ENCODE results near the gene NCOA7.
A peak's percentile ranks its signal among the peaks of the same experiment; 100 is the strongest.

NCOA7 gene

GRCh38 chr6:125812394-125813292, 21.9 kb downstream of the NCOA7 start:
- in situ Hi-C loops (cut with HindIII; ENCODE audit: low pct_unique_long_range_greater_than_20kb, low sequenced_read_pairs), result no loop called here
- DNase-seq (ENCODE audit: low read depth in 1 of 2, low spot score in 1 of 2), result no peak
- no peak for TF ChIP-seq JUND (IDR thresholded peaks at IDR 0.05; ENCODE audit: low read depth)

DNA sequence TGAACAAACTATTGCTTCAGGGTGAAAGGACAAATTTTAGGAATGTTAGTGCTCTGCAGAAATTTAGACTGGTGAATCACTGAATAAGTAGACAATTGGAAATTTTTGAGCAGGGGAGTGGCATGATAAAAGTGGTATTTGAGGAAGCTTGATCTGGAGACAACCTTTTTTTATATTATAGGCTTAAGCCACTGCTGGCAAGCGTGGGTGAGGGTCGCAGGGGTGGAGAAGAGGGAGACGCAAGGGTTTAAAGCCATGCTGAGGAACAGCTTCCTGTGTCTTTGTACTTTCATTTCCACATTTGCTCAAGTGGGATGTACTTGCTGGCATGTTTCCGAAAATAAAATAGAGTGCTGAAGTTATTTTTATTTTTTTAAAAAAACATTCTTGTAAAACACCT, 23.7 kb downstream of the NCOA7 start:
- no peak for DNase-seq (ENCODE audit: low read depth in 1 of 2, low spot score in 1 of 2)
- in situ Hi-C loops (cut with HindIII; ENCODE audit: low pct_unique_long_range_greater_than_20kb, low sequenced_read_pairs), result no loop called here
- TF ChIP-seq JUND (IDR thresholded peaks at IDR 0.05; ENCODE audit: low read depth), result no peak

- in situ Hi-C loops (cut with HindIII; ENCODE audit: low pct_unique_long_range_greater_than_20kb, low sequenced_read_pairs), result no loop called here
- DNase-seq (ENCODE audit: low read depth in 1 of 2, low spot score in 1 of 2), result no peak
- TF ChIP-seq JUND (IDR thresholded peaks at IDR 0.05; ENCODE audit: low read depth), result no peak
Measured at GRCh38 chr6:125815080-125815910, 24.5 kb downstream of the NCOA7 start.

DNA sequence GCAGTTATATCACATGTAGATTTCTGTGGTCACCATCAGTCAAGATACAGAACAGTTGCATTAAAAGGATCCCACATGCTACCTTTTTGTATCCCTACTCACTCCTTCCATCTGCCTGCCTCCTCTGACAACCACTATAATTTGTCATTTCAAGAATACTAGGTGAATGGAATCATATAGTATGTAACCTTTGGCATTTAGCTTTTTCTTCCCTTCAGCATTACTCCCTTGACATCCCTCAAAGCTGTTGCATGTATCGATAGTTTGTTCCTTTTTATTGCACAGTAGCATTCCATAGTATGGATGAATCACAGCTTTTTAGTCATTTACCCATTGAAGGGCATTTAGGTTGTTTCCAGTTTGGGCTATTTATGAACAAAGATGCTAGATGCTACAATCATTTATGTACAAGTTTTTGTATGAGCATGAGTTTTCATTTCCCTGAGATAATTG, 26.1 kb downstream of the NCOA7 start:
- no peak for DNase-seq (ENCODE audit: low read depth in 1 of 2, low spot score in 1 of 2)
- in situ Hi-C loops (cut with HindIII; ENCODE audit: low pct_unique_long_range_greater_than_20kb, low sequenced_read_pairs), result no loop called here
- TF ChIP-seq JUND (IDR thresholded peaks at IDR 0.05; ENCODE audit: low read depth), result no peak

DNA sequence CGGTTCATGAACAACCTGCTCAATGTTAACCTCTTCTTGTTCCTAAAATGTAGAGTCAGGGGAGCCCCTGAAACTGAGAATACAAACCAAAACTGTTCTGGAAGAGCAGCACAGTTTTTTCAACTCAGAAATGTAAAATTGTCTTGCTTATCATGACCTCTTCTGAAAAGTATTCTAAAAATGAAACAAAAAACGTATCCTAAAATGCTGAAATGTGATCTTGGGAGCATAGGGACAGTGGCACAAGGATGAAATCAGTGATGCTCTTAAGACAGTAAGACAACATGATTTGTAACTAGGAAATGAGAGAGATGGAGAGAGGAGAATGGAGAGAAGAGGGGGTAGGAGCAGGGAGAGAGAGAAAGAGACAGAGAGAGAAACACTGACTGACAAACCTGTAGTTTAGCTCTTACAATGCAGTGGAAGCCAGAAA, 27.5 kb downstream of the NCOA7 start:
- TF ChIP-seq JUND (IDR thresholded peaks at IDR 0.05; ENCODE audit: low read depth), result no peak
- DNase-seq (ENCODE audit: low read depth in 1 of 2, low spot score in 1 of 2), result no peak
- in situ Hi-C loops (cut with HindIII; ENCODE audit: low pct_unique_long_range_greater_than_20kb, low sequenced_read_pairs), result no loop called here

DNA sequence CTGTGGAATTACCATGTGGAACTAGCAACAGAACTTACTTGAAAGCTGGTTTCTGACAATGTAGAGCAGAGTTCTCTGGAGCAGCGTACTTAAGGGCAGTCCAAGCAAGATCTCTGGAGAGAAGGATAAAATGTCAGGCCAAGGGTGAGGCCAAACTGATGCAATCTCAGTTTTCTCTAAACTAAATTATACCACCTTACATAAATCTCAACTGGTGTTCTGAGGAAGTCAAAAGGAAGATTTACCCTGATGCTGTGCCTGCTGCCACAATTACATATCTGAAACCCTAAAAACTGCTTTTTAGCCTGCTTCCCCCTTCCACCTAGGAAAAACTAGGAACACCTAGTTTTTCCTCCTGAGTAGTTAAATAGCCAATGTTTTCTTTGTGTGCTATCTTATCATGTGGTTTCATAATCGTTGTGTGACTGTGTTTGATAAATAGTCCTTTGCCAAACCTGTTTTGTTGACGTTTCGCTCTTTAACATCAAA, 28.1 kb downstream of the NCOA7 start:
- in situ Hi-C loops (cut with HindIII; ENCODE audit: low pct_unique_long_range_greater_than_20kb, low sequenced_read_pairs), result no loop called here
- no peak for TF ChIP-seq JUND (IDR thresholded peaks at IDR 0.05; ENCODE audit: low read depth)
- DNase-seq (ENCODE audit: low read depth in 1 of 2, low spot score in 1 of 2), result no peak

DNA sequence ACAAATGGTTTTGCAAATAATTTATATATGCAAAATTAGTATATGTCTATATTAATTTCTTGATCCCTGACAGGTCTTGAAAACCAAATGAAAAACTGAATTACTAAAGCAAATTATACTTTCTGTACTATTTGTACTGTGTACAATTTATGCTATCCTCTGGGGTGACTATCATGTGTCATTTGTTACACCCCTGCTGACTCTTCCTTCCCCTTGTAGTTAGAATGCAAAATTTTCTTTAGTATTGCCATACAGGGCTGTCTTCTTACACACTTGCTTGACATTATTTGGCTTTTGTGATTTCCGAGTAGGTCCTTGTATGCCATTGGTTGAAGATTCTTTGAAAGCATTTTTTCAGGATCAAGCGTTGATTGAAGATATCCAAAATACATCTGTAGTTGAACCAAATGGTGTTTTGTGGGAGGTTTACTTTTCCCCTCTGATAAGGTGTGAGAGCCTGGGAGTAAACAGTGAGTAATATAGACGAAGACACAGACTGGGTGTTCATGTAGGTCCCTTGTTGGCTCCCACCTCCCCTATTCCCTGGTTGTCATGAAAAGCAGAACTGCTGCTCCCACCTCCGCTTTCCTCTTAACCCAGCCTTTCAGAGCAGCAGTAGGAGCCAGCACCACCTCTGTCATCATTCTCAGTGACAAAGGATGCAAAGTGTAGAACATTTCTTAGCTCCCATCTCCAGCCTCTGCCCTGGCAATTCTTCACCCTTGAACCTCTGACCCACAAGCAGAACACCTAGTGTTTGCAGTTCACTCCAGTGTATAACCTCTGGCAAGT, 29.0 kb downstream of the NCOA7 start:
- DNase-seq (ENCODE audit: low read depth in 1 of 2, low spot score in 1 of 2), result no peak
- no peak for TF ChIP-seq JUND (IDR thresholded peaks at IDR 0.05; ENCODE audit: low read depth)
- in situ Hi-C loops (cut with HindIII; ENCODE audit: low pct_unique_long_range_greater_than_20kb, low sequenced_read_pairs), result no loop called here

- in situ Hi-C loops (cut with HindIII; ENCODE audit: low pct_unique_long_range_greater_than_20kb, low sequenced_read_pairs), result no loop called here
- no peak for TF ChIP-seq JUND (IDR thresholded peaks at IDR 0.05; ENCODE audit: low read depth)
- peak in 1 of 2 experiments; percentile 2 for DNase-seq (ENCODE audit: low read depth in 1 of 2, low spot score in 1 of 2)
Measured at GRCh38 chr6:125821825-125822281, 31.1 kb downstream of the NCOA7 start.

DNA sequence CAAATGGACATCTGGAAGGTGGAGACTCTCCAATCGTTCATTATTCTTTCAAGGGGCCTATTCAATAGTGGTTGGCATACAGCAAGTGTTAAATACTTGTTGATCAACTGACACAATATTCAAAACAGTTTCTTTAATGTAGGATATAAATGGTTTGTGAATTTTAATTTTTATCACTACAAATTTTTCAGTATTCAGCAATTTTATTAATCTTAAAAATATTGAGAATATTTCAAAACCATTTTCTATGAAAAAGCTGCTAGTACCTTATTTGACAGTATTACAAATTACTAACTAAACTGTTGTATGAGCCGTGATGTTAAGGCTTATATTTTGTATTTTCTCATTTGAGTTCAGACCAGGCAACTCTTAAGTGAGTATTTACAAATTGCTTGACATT, 32.4 kb downstream of the NCOA7 start:
- in situ Hi-C loops (cut with HindIII; ENCODE audit: low pct_unique_long_range_greater_than_20kb, low sequenced_read_pairs), result no loop called here
- no peak for DNase-seq (ENCODE audit: low read depth in 1 of 2, low spot score in 1 of 2)
- TF ChIP-seq JUND (IDR thresholded peaks at IDR 0.05; ENCODE audit: low read depth), result no peak

DNA sequence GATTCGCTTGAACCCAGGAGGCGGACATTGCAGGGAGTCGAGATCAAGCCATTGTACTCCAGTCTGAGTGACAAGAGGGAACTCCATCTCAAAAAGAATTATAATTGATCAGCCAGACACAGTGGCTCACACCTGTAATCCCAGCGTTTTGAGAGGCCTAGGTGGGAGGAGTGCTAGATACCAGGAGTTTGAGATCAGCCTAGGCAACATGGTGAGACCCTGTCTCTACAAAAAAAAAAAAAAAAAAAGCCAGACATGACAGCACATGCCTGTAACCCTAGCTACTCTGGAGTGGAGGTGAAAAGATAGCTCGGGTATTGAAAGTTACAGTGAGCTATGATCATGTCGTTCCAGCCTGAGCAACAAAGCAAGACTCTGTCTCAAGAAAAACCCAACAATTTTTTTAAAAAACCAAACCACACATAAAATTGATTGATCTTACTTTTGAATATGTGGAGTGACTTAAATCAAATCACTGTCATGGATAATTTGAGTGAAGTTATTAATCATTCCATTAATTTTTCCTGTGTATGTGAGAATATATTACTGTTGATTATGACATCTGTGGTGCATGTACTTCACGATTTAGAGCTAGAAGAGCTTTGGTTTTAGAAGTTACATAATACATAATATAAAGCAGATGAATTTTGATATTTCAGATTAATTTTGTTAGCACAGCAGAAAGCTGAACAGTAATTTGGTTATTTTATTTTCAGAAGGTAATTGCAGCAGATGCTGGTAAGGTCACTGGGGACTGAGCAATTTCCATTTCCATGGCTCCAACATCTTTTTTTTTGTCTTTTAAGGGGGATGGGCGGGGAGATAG, 34.4 kb downstream of the NCOA7 start:
- no peak for TF ChIP-seq JUND (IDR thresholded peaks at IDR 0.05; ENCODE audit: low read depth)
- in situ Hi-C loops (cut with HindIII; ENCODE audit: low pct_unique_long_range_greater_than_20kb, low sequenced_read_pairs), result no loop called here
- no peak for DNase-seq (ENCODE audit: low read depth in 1 of 2, low spot score in 1 of 2)

DNA sequence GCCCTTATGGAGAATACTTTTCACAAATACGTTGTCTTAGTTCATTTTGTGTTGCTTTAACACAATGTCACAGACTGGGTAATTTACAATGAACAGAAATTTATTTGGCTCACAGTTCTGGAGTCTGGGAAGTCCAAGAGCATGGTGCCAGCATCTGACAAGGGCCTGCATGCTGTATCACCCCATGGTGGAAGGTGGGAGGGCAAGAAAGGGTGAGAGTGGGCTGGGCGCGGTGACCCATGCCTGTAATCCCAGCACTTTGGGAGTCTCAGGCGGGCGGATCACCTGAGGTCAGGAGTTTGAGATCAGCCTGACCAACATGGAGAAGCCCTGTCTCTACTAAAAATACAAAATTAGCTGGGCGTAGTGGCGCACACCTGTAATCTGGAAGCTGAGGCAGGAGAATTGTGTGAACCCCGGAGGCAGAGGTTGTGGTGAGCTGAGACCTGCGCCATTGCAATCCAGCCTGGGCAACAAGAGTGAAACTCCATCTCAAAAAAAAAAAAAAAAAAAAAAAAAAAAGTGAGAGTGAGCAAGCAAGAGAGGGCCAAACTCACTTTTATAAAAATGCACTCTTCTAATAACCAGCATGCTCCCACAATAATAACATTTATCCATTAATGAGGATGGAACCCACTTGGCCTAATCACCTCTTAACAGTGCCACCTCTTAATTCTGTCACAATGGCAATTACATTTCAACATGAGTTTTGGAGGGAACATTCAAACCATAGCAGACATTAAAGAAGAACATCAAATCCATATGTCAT, 36.1 kb downstream of the NCOA7 start:
- in situ Hi-C loops (cut with HindIII; ENCODE audit: low pct_unique_long_range_greater_than_20kb, low sequenced_read_pairs), result no loop called here
- DNase-seq (ENCODE audit: low read depth in 1 of 2, low spot score in 1 of 2), result no peak
- no peak for TF ChIP-seq JUND (IDR thresholded peaks at IDR 0.05; ENCODE audit: low read depth)

Measured in T47D (cell line).